NCI-H2196 (cell line): ENCODE measurements around the gene WFIKKN1.
"Not testable (repeated sequence)": the region's sequence is repeated elsewhere in the genome, so short reads cannot be mapped to it uniquely, and the experiment has no call there.

Source experiments
- DNase-seq: peaks from one replicate; lab custom pipeline; 2025; ENCODE audit not compliant: unreplicated experiment; lab: John Stamatoyannopoulos, UW

WFIKKN1 gene

GRCh38 chr16:593807-594206, 37.0 kb upstream of the WFIKKN1 start:
- no peak for DNase-seq

- DNase-seq = no peak
Observed at GRCh38 chr16:595094-595528, 35.7 kb upstream of the WFIKKN1 start.

GRCh38 chr16:595942-596735, 34.6 kb upstream of the WFIKKN1 start:
- peak; percentile 67 for DNase-seq

GRCh38 chr16:596736-597060, 34.1 kb upstream of the WFIKKN1 start:
- DNase-seq = no peak

- not testable (repeated sequence) for DNase-seq
Observed at GRCh38 chr16:597655-598054, 33.1 kb upstream of the WFIKKN1 start.

GRCh38 chr16:598823-599739, 31.7 kb upstream of the WFIKKN1 start:
- DNase-seq = no peak

GRCh38 chr16:600781-601180, 30.0 kb upstream of the WFIKKN1 start:
- DNase-seq = peak; percentile 42

GRCh38 chr16:603933-604332, 26.9 kb upstream of the WFIKKN1 start:
- DNase-seq = no peak

- no peak for DNase-seq
Observed at GRCh38 chr16:606656-607307, 24.0 kb upstream of the WFIKKN1 start.

GRCh38 chr16:608019-608418, 22.8 kb upstream of the WFIKKN1 start:
- DNase-seq = no peak

- DNase-seq = no peak
Observed at GRCh38 chr16:609316-609715, 21.5 kb upstream of the WFIKKN1 start.

GRCh38 chr16:609984-610383, 20.8 kb upstream of the WFIKKN1 start:
- no peak for DNase-seq

GRCh38 chr16:610513-611381, 20.0 kb upstream of the WFIKKN1 start:
- peak; percentile 62 for DNase-seq

- no peak for DNase-seq
Observed at GRCh38 chr16:615122-615521, 15.7 kb upstream of the WFIKKN1 start.

- no peak for DNase-seq
Observed at GRCh38 chr16:616733-617586, 13.8 kb upstream of the WFIKKN1 start.

- no peak for DNase-seq
Observed at GRCh38 chr16:617855-618254, 12.9 kb upstream of the WFIKKN1 start.

- DNase-seq = no peak
Observed at GRCh38 chr16:619476-620100, 11.2 kb upstream of the WFIKKN1 start.

- DNase-seq = no peak
Observed at GRCh38 chr16:620700-621525, 9.9 kb upstream of the WFIKKN1 start.
